Measurements from ENCODE around the gene NUMB.

The NUMB gene

DNA sequence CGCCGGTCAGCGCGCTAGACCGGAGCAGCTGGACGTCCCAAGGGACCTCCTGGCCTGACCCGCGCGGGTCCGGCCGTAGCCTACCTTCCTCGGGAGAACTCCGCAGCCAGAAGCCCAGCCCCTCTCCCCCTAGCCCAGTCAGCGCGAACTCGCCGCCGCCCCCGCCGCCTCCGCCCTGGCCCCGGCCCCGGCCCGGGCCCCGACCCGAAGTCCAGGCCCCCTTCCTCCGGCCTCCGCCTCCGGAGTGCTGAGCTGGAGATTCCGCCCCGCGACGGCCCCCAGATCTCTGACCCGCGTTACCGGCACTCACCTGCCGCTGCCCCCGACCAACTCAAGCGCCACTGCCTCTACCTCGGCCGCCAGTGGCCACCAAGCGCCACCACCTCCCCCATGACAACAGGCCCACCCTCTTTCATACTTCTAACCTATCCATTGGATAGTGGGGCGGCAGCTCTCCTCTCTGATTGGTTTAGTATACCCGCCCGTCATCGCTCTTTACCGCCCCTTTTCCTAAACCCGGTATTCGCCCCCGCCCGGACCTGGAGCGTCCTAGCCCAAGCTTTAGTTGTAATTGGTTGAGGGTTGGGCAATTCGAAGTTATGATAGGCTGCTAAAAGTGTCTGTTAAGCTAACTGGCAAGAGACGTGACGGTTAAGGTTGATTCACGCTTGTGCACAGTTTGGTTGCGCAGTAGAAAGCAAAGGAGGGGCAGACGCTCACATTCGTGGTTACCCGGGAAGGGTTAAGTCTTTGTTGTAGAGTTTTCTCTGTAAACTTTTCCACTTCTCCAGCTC is at the start of gene NUMB:
NUMB (minus strand) TSS at position 364 of the 794 bp plus-strand sequence. CDS start 102,795 bp downstream, outside the sequence.
- TF ChIP-seq GATA1 (IDR thresholded peaks at IDR 0.05; ENCODE audit: low read depth, low read length) (no peak), POLR2A (IDR thresholded peaks at IDR 0.05; ENCODE audit: low read length) (peak; percentile 69)
- peak; percentile 100 for DNase-seq

DNA sequence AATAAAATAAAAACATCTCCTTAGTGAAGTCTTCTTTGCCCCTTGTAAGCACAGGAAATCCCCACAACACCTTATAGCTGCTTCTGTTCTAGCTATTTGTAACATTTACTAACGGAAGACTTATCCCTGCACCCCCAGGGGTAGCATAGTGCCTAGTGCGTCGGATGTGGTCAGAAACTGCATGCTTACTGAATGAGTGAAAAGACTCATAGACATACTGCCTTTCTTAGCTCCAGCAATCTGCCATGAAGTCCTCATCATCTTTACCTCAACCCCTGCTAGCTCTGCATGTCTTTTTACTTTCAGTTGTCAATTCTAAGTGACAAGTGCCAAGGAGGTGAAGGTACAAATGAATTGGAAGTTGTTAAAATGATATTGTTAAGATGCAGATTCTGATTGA is 45.3 kb upstream of the NUMB start:
- no peak for DNase-seq
- TF ChIP-seq POLR2A (IDR thresholded peaks at IDR 0.05; ENCODE audit: low read length) (no peak), GATA1 (IDR thresholded peaks at IDR 0.05; ENCODE audit: low read depth, low read length) (no peak)

DNA sequence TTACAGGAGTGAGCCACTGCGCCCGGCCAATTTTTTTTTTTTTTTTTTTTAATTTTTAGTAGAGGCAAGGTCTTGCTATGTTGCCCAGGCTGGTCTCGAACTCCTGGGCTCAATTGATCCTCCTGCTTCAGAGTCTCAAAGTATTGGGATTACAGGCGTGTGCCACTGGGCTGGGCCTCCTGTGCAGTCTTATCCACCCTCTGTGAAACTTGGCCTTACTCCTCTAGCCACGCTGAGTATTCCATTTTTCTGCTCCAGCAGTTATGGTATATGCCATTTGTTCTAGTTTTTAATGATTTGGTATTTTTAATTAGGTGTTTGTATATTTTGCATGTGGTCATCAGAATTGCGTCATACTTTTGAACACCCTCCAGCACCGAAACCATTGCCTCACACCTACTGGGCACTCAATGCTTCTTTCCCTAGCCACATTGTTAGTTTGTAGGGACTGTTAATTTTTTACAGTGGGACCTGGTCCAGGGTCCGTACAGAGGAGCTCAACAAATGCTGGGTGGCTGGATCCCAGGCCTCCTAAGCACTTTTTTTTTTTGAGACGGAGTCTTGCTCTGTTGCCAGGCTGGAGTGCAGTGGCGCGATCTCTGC is 43.8 kb upstream of the NUMB start:
- no peak for DNase-seq
- TF ChIP-seq POLR2A (IDR thresholded peaks at IDR 0.05; ENCODE audit: low read length), result no peak

DNA sequence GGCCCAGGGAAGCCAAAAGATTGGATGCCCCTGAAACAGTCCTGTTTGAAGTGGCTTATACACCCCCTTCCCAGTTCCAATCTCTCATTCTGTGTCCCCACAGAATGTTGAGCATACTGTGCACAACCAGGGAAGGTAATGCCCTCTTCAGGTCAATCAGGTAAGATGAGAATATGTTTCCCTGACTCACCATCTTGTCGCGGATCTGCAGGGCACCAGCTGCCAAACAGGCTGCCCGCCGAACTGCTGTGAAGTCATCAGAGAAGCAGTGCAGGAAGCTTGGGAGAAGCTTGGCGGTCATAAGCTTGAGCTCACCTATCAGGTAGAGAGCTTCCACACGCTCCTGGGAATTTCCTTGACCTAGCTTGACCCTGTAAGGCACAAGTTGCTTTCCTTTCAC is 42.0 kb upstream of the NUMB start:
- no peak for DNase-seq
- no peak for TF ChIP-seq POLR2A (IDR thresholded peaks at IDR 0.05; ENCODE audit: low read length)
- no peak for TF ChIP-seq GATA1 (IDR thresholded peaks at IDR 0.05; ENCODE audit: low read depth, low read length)

DNA sequence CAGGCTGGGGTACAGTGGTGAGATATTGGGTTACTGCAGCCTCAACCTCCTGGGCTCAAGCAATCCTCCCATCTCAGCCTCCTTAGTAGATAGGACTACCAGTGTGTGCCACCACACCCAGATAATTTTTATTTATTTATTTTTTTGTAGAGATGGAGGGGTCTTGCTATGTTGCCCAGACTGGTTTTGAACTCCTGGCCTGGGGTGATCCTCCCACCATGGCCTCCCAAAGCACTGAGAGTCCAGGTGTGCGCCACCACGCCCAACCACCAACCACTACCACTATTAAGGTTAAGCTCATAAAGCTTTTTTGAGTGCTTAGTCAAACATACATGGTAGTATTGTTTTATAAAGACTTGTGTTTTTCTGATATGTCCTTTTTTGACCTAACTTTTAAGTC is 36.2 kb upstream of the NUMB start:
- no peak for DNase-seq
- no peak for TF ChIP-seq GATA1 (IDR thresholded peaks at IDR 0.05; ENCODE audit: low read depth, low read length)
- no peak for TF ChIP-seq POLR2A (IDR thresholded peaks at IDR 0.05; ENCODE audit: low read length)

DNA sequence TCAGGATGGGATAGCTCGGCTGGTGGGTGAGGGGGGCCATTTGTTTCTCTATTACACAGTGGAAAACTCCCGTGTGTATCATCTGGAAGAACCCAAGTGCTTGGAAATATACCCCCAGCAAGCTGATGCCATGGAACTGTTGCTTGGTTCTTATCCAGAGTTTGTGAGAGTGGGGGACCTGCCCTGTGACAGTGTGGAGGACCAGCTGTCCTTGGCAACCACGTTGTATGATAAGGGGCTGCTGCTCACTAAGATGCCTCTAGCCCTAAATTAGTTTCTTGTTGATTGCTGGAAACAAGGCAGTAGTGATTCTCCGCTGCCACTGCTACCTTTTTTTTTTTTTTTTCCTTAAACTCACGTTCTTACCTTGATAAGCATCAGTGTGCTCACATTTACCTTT is 34.3 kb upstream of the NUMB start:
- TF ChIP-seq GATA1 (IDR thresholded peaks at IDR 0.05; ENCODE audit: low read depth, low read length) (no peak), POLR2A (IDR thresholded peaks at IDR 0.05; ENCODE audit: low read length) (no peak)
- peak; percentile 16 to 44 for DNase-seq

DNA sequence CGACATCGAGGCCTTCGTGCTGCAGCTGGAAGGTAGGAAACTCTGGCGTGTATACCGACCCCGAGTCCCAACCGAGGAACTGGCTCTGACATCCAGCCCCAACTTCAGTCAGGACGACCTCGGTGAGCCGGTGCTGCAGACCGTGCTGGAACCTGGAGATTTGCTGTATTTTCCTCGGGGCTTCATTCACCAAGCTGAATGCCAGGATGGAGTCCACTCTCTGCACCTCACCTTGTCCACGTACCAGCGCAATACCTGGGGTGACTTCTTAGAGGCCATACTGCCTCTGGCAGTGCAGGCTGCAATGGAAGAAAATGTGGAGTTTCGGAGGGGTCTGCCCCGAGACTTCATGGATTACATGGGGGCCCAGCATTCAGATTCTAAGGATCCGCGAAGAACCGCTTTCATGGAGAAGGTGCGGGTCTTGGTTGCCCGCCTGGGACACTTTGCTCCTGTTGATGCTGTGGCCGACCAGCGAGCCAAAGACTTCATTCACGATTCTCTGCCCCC is 33.8 kb upstream of the NUMB start:
- TF ChIP-seq POLR2A (IDR thresholded peaks at IDR 0.05; ENCODE audit: low read length) (no peak), GATA1 (IDR thresholded peaks at IDR 0.05; ENCODE audit: low read depth, low read length) (no peak)

DNA sequence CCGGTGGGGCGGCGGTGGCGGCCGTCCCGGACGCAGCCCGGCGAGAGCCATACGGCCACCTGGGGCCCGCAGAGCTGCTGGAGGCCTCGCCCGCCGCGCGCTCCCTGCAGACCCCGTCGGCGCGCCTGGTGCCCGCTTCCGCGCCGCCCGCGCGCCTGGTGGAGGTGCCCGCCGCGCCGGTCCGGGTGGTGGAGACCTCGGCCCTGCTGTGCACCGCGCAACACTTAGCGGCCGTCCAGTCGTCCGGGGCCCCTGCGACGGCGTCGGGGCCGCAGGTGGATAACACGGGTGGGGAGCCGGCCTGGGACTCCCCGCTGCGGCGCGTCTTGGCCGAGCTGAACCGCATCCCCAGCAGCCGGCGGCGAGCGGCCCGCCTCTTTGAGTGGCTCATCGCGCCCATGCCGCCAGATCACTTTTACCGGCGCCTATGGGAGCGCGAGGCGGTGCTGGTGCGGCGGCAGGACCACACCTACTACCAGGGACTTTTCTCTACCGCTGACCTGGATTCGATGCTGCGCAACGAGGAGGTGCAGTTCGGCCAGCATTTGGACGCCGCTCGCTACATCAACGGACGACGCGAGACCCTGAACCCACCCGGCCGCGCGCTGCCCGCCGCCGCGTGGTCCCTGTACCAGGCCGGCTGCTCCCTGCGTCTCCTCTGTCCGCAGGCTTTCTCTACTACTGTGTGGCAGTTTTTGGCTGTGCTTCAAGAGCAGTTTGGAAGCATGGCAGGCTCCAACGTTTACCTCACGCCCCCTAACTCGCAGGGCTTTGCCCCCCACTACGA is 33.1 kb upstream of the NUMB start:
- TF ChIP-seq GATA1 (IDR thresholded peaks at IDR 0.05; ENCODE audit: low read depth, low read length) (no peak), POLR2A (IDR thresholded peaks at IDR 0.05; ENCODE audit: low read length) (no peak)
- DNase-seq, result peak; percentile 84 to 85

More for the DNA sequence above, 33.8 kb upstream of the NUMB start:
- no peak for DNase-seq

DNA sequence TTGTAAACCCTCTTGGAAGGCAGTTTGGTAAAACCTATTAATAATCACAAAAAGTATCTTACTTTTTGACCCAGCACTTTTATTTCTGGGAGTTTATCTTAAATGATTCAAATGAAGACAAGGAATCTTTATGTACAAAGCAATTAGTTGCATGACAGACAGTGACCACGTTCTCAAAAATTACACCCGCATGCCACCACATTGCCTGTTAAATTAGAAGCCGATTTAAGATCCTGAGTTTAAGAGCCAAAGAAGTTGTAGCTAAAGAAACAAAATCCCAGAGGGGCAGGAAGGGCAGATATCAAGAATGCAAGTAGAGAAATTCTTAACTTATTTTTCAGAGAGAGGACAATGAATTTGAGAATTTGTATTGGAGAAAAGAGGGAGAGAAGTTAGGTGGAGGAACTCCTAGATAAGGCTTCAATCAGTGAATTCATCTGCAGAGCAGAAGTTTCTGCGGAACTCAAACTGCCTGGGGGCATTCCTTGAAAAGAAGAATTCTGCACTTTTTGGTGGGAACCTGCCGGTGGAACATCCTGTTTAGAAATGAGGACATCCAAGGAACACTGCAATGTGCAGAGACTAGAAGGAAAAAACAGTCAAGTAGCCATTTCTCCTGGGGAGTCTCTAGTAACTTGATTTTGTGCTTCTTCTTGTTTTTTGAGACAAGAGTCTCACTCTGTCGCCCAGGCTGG is 31.3 kb upstream of the NUMB start:
- peak in 1 of 2 experiments; percentile 16 for DNase-seq
- no peak for TF ChIP-seq GATA1 (IDR thresholded peaks at IDR 0.05; ENCODE audit: low read depth, low read length)
- TF ChIP-seq POLR2A (IDR thresholded peaks at IDR 0.05; ENCODE audit: low read length), result no peak

DNA sequence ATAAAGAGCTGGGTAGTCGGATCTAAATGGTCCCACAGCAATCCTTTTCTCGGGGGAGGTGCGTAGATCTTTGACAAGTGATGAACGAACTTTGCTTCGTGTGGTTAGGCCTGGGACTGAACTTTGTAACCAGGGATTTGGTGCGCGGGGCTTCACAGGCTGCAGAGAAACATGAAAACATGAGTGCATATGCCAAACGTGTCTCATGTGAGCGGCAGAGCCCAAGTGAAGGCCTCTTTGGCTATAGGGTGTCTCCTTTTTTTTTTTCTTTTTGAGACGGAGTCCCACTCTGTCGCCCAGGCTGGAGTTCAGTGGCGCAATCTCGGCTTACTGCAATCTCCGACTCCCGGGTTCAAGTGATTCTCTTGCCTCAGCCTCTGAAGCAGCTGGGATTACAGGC is 20.3 kb upstream of the NUMB start:
- TF ChIP-seq POLR2A (IDR thresholded peaks at IDR 0.05; ENCODE audit: low read length) (no peak), GATA1 (IDR thresholded peaks at IDR 0.05; ENCODE audit: low read depth, low read length) (no peak)
- DNase-seq, result no peak

DNA sequence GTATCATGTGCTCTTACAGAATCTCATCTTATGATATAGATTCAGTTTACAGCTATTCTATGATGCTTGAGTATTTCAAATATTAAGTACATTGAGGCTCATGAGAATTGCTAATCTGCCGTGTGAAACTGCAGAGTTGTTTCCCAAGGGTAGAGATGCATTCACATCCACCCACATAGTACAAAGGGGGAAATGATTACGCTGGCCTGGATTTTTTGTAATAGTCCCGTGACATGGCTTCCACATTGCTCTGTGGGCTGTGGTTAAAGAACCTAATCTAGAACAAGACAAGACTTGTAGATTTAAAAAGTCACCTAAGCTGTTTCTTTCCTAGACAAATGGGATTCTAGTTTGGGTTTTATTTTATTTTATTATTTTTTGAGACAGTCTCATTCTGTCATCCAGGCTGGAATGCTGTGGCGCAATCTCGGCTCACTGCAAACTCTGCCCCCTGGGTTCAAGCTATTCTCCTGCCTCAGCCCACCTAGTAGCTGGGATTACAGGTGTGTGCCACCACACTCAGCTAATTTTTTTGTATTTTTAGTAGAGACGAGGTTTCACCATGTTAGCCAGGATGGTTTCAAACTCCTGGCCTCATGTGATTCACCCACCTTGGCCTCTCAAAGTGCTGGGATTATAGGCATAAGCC is 19.4 kb upstream of the NUMB start:
- no peak for DNase-seq
- no peak for TF ChIP-seq GATA1 (IDR thresholded peaks at IDR 0.05; ENCODE audit: low read depth, low read length)
- no peak for TF ChIP-seq POLR2A (IDR thresholded peaks at IDR 0.05; ENCODE audit: low read length)

DNA sequence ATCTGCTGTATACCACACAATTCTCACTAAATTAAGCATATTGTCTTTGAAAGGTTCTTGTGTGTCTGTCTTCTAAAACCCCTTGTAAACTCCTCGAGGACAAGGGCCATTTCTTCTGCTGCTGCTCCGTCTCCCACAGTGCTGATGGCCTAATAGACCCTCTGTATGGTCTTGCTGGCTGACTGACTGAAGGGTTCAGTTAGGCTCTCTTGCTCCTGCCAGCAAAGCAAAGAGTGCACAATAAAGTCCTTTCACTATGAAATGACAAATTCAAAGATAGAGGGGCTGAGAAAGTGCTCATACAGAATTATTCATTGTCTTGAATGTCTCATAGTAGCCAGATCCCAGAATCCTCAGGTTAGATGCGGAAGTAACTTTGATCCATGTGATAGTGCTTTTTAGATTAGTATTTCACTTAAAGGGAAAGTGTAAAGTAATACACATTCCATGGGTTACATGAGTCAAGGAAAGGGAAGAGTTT is 18.1 kb upstream of the NUMB start:
- DNase-seq, result no peak
- TF ChIP-seq GATA1 (IDR thresholded peaks at IDR 0.05; ENCODE audit: low read depth, low read length), result no peak
- TF ChIP-seq POLR2A (IDR thresholded peaks at IDR 0.05; ENCODE audit: low read length), result no peak

DNA sequence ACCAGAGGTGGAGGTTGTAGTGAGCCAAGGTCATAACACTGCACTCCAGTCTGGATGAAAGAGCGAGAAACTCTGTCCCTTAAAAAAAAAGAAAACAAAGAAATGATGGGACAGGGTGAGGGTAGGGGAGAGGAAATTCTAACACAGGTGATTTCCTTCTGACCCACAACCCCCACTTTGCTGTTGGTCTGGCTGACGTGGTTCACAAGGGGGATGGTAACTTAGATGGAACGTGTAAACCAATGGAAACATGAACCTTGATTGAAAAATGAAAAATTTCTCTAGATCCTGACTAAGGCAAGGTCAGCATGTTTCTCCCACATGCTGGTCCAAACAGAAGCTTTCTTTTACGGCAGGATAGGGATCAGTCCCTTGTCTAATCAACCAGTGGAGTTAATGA is 16.6 kb upstream of the NUMB start:
- no peak for DNase-seq
- TF ChIP-seq GATA1 (IDR thresholded peaks at IDR 0.05; ENCODE audit: low read depth, low read length) (no peak), POLR2A (IDR thresholded peaks at IDR 0.05; ENCODE audit: low read length) (no peak)

Measured in erythroblast (primary cell).